Measurements from ENCODE around the gene RIIAD1. TPM values are rescaled to one million over a fixed set of nuclear protein-coding genes. Genes with fewer than 3 reads are reported as not detected.

The RIIAD1 gene
- total RNA-seq, 1 experiment from 2014 or later: not detected

- Mint-ChIP-seq H3K27me3 (ENCODE audit: low read depth) (no peaks in the 10 kb centered on the region), H3K36me3 (peaks cover 8% of the 10 kb centered on the region), H3K4me3 (no peak overlapping the region), H3K4me1 (no peaks in the 10 kb centered on the region), H3K9me3 (no peaks in the 10 kb centered on the region), H3K27ac (peak overlapping the region; percentile 66)
- CTCF ChIA-PET: interaction anchor here (0.6 to 2.1 kb wide), 4 partner anchors 9 to 132 kb away, joined by 3 to 6 read pairs (median 5); partner anchors contain the start of gene RIIAD1
- DNase-seq (ENCODE audit: low spot score) (no peak), ATAC-seq (no peak)
- POLR2A ChIA-PET: no interaction called here
- TF ChIP-seq MLX (CRISPR knock-in tag; IDR thresholded peaks at IDR 0.05) (no peak), AFF4 (CRISPR knock-in tag; IDR thresholded peaks at IDR 0.05; ENCODE audit: borderline replicate concordance) (no peak), PRRX2 (CRISPR knock-in tag; IDR thresholded peaks at IDR 0.05) (no peak), E2F4 (CRISPR knock-in tag; IDR thresholded peaks at IDR 0.05; ENCODE audit: borderline replicate concordance, low read depth) (no peak), ZNF396 (CRISPR knock-in tag; IDR thresholded peaks at IDR 0.05; ENCODE audit: borderline replicate concordance) (no peak), CBFB (CRISPR knock-in tag; IDR thresholded peaks at IDR 0.05; ENCODE audit: low read depth) (no peak), GABPB1 (CRISPR knock-in tag; IDR thresholded peaks at IDR 0.05) (no peak)
These were observed 16.2 kb upstream of the RIIAD1 start for GRCh38 chr1:151705146-151705545.

GRCh38 chr1:151705753-151706463 lies 15.4 kb upstream of the RIIAD1 start:
- no peaks in the 10 kb centered on the region for H3K27me3 Mint-ChIP-seq (ENCODE audit: low read depth)
- peak overlapping the region; percentile 74; the same call in 1 of the 2 replicates for H3K27ac Mint-ChIP-seq
- ChIA-PET POLR2A (no interaction called here), CTCF (interaction anchor here (0.6 to 2.1 kb wide), 5 partner anchors 9 to 131 kb away, joined by 3 to 6 read pairs (median 5); partner anchors contain the start of gene RIIAD1)
- peaks cover 3% of the 10 kb centered on the region; the same call in 1 of the 2 replicates for H3K36me3 Mint-ChIP-seq
- H3K9me3 Mint-ChIP-seq: no peaks in the 10 kb centered on the region
- no peak for ATAC-seq
- no peak for DNase-seq (ENCODE audit: low spot score)
- no peaks in the 10 kb centered on the region for H3K4me1 Mint-ChIP-seq
- no peak overlapping the region for H3K4me3 Mint-ChIP-seq
- TF ChIP-seq TEAD1 (CRISPR knock-in tag; IDR thresholded peaks at IDR 0.05) (no peak), SP1 (CRISPR knock-in tag; conservative IDR thresholded peaks at IDR 0.05) (no peak), ZNF281 (CRISPR knock-in tag; IDR thresholded peaks at IDR 0.05) (no peak), ZNF317 (CRISPR knock-in tag; IDR thresholded peaks at IDR 0.05; ENCODE audit: borderline replicate concordance, low read depth) (no peak), JUN (CRISPR knock-in tag; IDR thresholded peaks at IDR 0.05) (no peak), ARID4B (CRISPR knock-in tag; IDR thresholded peaks at IDR 0.05; ENCODE audit: borderline replicate concordance) (no peak), ATF1 (CRISPR knock-in tag; IDR thresholded peaks at IDR 0.05) (no peak), ZMAT4 (CRISPR knock-in tag; IDR thresholded peaks at IDR 0.05) (no peak), NR1H2 (CRISPR knock-in tag; IDR thresholded peaks at IDR 0.05) (no peak), EMX1 (CRISPR knock-in tag; IDR thresholded peaks at IDR 0.05) (no peak), NFATC4 (CRISPR knock-in tag; IDR thresholded peaks at IDR 0.05) (no peak), OVOL2 (CRISPR knock-in tag; IDR thresholded peaks at IDR 0.05; ENCODE audit: borderline replicate concordance) (no peak), TEAD4 (CRISPR knock-in tag; IDR thresholded peaks at IDR 0.05) (no peak), E2F5 (CRISPR knock-in tag; IDR thresholded peaks at IDR 0.05) (no peak)
